Fibroblast of lung (primary cell): ENCODE results near the gene CDC42SE2.

ENCODE experiments used
- EZH2 ChIP-seq: IDR thresholded peaks from 2 replicates; pipeline ENCODE4 v1.5.1; 2012; ENCODE audit warnings: low read length, control low read depth, mild to moderate bottlenecking; ENCODE audit errors: missing control alignments
- TF ChIP-seq, protein P1 (sequence below), 2 donors: IDR thresholded peaks in 1 of 2; conservative IDR thresholded peaks in 1 of 2; 1 replicate in 1 of 2; 2 replicates in 1 of 2; pipeline ENCODE4 v1.5.1; 2011 to 2012; ENCODE audit warnings: low read length in 2 of 2, control low read depth in 1 of 2, inconsistent platforms in 1 of 2, low read depth in 1 of 2, mild to moderate bottlenecking in 1 of 2

- TF ChIP-seq, protein P1, sequence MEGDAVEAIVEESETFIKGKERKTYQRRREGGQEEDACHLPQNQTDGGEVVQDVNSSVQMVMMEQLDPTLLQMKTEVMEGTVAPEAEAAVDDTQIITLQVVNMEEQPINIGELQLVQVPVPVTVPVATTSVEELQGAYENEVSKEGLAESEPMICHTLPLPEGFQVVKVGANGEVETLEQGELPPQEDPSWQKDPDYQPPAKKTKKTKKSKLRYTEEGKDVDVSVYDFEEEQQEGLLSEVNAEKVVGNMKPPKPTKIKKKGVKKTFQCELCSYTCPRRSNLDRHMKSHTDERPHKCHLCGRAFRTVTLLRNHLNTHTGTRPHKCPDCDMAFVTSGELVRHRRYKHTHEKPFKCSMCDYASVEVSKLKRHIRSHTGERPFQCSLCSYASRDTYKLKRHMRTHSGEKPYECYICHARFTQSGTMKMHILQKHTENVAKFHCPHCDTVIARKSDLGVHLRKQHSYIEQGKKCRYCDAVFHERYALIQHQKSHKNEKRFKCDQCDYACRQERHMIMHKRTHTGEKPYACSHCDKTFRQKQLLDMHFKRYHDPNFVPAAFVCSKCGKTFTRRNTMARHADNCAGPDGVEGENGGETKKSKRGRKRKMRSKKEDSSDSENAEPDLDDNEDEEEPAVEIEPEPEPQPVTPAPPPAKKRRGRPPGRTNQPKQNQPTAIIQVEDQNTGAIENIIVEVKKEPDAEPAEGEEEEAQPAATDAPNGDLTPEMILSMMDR (conservative IDR thresholded peaks at IDR 0.05 in 1 of 2, IDR thresholded peaks at IDR 0.05 in 1 of 2; ENCODE audit: low read depth in 1 of 2, low read length in 2 of 2), result no peak
- TF ChIP-seq EZH2, result no peak
Measured at GRCh38 chr5:131230406-131230805, 33.4 kb upstream of the CDC42SE2 start.
